ENCODE data around the gene DSCAM. TPM values are rescaled to one million over a fixed set of nuclear protein-coding genes. Genes with fewer than 3 reads are reported as not detected.

Gene DSCAM
- total RNA-seq, 2 donors from 2014 or later: not detected

DNA sequence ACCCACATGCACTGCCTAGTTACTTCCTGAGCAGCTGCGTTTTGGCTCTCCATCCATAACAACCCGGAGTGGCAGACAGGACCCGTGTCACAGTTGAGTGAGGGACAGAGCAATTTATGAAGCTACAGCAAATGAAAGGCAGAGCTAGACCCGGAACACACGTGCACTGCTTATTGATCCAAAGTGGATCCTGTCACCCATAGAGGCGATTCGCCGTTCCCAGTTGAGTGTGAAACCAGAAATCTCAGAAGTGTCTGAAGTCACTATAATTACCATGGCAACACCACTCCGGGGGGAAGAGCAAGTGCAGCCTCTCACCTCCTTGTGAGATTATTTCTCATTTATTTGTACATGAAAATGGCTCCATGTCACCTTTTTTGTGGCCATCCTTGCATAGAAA, 365.2 kb downstream of the DSCAM start:
- Histone ChIP-seq H3K27me3 (no peaks in the 10 kb centered on the region), H3K4me1 (no peaks in the 10 kb centered on the region), H3K4me3 (no peak overlapping the region), H3K9me3 (no peaks in the 10 kb centered on the region), H3K36me3 (no peaks in the 10 kb centered on the region), H3K27ac (no peak overlapping the region)
- TF ChIP-seq, protein P1, sequence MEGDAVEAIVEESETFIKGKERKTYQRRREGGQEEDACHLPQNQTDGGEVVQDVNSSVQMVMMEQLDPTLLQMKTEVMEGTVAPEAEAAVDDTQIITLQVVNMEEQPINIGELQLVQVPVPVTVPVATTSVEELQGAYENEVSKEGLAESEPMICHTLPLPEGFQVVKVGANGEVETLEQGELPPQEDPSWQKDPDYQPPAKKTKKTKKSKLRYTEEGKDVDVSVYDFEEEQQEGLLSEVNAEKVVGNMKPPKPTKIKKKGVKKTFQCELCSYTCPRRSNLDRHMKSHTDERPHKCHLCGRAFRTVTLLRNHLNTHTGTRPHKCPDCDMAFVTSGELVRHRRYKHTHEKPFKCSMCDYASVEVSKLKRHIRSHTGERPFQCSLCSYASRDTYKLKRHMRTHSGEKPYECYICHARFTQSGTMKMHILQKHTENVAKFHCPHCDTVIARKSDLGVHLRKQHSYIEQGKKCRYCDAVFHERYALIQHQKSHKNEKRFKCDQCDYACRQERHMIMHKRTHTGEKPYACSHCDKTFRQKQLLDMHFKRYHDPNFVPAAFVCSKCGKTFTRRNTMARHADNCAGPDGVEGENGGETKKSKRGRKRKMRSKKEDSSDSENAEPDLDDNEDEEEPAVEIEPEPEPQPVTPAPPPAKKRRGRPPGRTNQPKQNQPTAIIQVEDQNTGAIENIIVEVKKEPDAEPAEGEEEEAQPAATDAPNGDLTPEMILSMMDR (IDR thresholded peaks at IDR 0.05): no peak
- no peak for DNase-seq (ENCODE audit: low spot score)

DNA sequence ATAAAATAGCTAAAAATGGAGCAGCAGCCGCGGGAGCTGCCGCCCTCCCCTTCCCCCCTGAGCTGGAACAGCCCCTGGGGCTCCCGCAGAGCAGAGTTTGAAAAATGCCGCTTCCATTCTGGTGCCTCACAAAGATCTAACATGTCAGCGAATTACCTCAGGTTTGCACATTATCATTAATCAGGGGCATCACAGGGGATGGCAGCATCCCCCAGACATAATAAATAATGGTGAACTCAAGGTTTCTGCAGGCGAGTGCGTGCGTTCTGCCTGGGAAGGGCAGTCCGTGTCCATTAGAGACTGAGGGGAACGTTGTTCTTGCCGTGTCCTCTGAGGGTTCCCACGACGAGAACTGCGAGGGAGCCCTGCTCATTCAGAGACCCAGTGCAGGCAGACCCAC, 372.4 kb downstream of the DSCAM start:
- H3K4me3 ChIP-seq: no peak overlapping the region
- H3K36me3 ChIP-seq: no peaks in the 10 kb centered on the region
- no peak overlapping the region for H3K27ac ChIP-seq
- H3K4me1 ChIP-seq: no peaks in the 10 kb centered on the region
- TF ChIP-seq, protein P1 (IDR thresholded peaks at IDR 0.05): no peak
- H3K9me3 ChIP-seq: no peaks in the 10 kb centered on the region
- H3K27me3 ChIP-seq: no peaks in the 10 kb centered on the region
- DNase-seq (ENCODE audit: low spot score): no peak

DNA sequence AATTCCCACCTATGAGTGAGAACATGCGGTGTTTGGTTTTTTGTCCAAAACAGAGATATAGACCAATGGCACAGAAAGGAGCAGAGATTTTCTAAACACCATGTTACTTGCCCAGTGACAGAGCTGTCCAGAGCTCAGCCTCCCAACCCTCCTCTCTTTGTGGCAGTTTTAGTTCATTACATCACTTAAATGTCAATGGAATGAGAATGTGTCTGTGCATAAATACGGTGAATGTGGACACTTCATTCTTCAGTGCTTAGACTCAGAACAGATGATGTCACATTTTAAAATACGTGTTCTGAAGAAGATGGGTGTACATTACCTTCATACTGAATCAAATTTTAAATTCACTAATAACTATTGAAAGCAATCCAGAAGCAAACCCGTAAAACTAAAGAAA, 374.9 kb downstream of the DSCAM start:
- Histone ChIP-seq H3K9me3 (no peaks in the 10 kb centered on the region), H3K36me3 (no peaks in the 10 kb centered on the region), H3K27me3 (no peaks in the 10 kb centered on the region), H3K4me1 (no peaks in the 10 kb centered on the region), H3K4me3 (no peak overlapping the region), H3K27ac (no peak overlapping the region)
- TF ChIP-seq, protein P1 (IDR thresholded peaks at IDR 0.05): no peak
- no peak for DNase-seq (ENCODE audit: low spot score)

DNA sequence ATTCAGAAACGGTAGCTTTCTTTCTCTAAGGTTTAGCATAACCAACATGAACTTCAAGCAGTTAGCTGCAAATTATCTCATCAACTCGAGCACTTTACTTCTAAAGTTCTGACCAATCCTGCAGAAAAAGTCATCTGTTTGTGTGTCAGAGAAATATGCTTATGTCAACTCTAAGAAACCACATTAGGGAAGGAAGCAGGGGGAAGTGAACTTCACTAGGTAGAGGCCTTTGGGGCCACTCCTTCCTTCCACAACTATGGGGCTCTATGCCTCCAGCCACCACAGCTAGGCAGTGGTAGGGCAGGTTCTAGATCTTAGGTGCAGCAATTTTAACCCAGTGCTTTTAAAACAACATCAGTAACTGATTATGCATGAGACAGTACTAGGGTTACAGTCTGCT, 375.9 kb downstream of the DSCAM start:
- Histone ChIP-seq H3K9me3 (no peaks in the 10 kb centered on the region), H3K36me3 (no peaks in the 10 kb centered on the region), H3K4me1 (no peaks in the 10 kb centered on the region), H3K27me3 (no peaks in the 10 kb centered on the region), H3K4me3 (no peak overlapping the region), H3K27ac (no peak overlapping the region)
- TF ChIP-seq, protein P1 (IDR thresholded peaks at IDR 0.05): no peak
- no peak for DNase-seq (ENCODE audit: low spot score)

DNA sequence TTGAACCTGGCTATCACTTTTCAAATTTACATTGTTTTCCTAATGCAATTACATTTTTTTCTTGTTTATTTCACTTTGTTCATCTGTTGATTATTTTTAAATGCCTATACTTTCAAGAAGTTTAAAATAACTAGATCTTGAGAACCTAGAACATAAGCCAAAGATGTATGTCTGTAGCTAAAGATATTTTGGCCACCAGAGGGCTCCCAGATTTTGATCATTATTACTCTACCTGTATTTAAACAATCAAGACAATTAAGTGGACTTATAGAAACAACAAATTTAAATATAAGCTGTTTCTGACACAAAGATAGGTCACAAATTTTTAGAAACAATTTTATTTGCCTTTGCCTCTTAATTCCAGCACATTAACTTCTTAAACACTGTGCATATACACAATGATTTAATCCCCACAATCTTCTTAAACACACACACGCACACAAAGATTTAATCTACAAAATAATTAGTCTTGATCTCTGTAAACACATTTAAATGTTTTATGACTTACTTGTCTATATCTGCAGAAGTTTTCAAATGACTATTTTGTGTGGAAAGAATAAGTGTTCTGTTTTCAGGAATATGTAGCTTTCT, 380.0 kb downstream of the DSCAM start:
- Histone ChIP-seq H3K27ac (no peak overlapping the region), H3K4me3 (no peak overlapping the region), H3K36me3 (no peaks in the 10 kb centered on the region), H3K9me3 (no peaks in the 10 kb centered on the region), H3K4me1 (no peaks in the 10 kb centered on the region), H3K27me3 (no peaks in the 10 kb centered on the region)
- DNase-seq (ENCODE audit: low spot score): no peak
- TF ChIP-seq, protein P1 (IDR thresholded peaks at IDR 0.05): peak in 1 of 2 donors; percentile 54

DNA sequence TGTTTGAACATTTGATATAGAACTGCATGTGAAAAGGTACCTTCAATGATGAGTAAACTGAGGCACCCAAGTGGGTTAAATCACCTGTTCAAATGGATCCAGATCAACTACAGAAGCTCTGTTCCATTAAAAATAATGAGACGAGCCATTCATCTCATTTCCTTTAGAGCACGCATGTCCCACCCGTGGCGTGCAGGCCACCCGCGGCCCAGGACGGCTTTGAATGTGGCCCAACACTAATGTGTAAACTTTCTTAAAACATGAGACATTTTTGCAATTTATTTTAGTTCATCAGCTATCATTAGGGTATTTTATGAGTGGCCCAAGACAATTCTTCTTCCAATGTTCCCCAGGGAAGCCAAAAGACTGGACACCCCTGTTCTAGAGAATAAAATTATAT, 381.6 kb downstream of the DSCAM start:
- Histone ChIP-seq H3K27ac (no peak overlapping the region), H3K36me3 (no peaks in the 10 kb centered on the region), H3K4me1 (no peaks in the 10 kb centered on the region), H3K9me3 (no peaks in the 10 kb centered on the region), H3K4me3 (no peak overlapping the region), H3K27me3 (no peaks in the 10 kb centered on the region)
- TF ChIP-seq, protein P1 (IDR thresholded peaks at IDR 0.05): no peak
- no peak for DNase-seq (ENCODE audit: low spot score)

All from right atrium auricular region (tissue), 2 donors.